Fibroblast of mammary gland (primary cell): ENCODE measurements around the gene DGCR6L.
"Not testable (repeated sequence)": the region's sequence is repeated elsewhere in the genome, so short reads cannot be mapped to it uniquely, and the experiment has no call there.

Experiments
- DNase-seq: peaks from one replicate; pipeline ENCODE4 v3.0.0-alpha.2; 2010; ENCODE audit warnings: low read depth
- H3K4me3 ChIP-seq: 2 replicates; pipeline ENCODE4 v1.5.1; 2011; ENCODE audit warnings: low read depth, mild to moderate bottlenecking, low read length, moderate library complexity; ENCODE audit not compliant: control insufficient read depth
- TF ChIP-seq, protein P1 (sequence below): conservative IDR thresholded peaks from 2 replicates; pipeline ENCODE4 v1.5.1; 2011; ENCODE audit warnings: low read depth, low read length, inconsistent platforms; ENCODE audit not compliant: control insufficient read depth, insufficient read depth

Gene DGCR6L

DNA sequence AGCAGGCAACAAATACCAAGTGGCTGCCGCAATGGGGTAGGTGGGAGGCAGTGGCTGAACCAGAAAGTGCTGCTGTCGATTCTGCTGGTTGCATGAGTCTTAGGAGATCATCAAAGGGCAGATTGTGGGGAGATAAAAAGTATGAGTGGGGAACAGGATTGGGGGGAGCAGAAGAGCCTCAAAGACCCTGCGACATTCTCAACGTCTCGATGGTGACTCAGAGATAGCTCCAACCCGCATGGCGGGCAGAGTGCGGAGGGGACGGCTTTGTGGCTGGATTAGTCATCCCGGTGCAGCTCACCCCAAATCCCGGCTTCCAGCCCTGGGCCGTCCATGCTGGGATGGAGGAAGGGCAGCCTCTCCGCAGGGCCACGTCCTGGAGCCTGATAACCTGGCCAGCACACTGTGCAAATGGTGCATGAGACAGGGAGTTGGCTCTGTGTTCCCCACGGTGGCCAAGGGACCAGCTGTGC is 40.2 kb downstream of the DGCR6L start:
- TF ChIP-seq, protein P1, sequence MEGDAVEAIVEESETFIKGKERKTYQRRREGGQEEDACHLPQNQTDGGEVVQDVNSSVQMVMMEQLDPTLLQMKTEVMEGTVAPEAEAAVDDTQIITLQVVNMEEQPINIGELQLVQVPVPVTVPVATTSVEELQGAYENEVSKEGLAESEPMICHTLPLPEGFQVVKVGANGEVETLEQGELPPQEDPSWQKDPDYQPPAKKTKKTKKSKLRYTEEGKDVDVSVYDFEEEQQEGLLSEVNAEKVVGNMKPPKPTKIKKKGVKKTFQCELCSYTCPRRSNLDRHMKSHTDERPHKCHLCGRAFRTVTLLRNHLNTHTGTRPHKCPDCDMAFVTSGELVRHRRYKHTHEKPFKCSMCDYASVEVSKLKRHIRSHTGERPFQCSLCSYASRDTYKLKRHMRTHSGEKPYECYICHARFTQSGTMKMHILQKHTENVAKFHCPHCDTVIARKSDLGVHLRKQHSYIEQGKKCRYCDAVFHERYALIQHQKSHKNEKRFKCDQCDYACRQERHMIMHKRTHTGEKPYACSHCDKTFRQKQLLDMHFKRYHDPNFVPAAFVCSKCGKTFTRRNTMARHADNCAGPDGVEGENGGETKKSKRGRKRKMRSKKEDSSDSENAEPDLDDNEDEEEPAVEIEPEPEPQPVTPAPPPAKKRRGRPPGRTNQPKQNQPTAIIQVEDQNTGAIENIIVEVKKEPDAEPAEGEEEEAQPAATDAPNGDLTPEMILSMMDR, result no peak
- DNase-seq, result no peak

DNA sequence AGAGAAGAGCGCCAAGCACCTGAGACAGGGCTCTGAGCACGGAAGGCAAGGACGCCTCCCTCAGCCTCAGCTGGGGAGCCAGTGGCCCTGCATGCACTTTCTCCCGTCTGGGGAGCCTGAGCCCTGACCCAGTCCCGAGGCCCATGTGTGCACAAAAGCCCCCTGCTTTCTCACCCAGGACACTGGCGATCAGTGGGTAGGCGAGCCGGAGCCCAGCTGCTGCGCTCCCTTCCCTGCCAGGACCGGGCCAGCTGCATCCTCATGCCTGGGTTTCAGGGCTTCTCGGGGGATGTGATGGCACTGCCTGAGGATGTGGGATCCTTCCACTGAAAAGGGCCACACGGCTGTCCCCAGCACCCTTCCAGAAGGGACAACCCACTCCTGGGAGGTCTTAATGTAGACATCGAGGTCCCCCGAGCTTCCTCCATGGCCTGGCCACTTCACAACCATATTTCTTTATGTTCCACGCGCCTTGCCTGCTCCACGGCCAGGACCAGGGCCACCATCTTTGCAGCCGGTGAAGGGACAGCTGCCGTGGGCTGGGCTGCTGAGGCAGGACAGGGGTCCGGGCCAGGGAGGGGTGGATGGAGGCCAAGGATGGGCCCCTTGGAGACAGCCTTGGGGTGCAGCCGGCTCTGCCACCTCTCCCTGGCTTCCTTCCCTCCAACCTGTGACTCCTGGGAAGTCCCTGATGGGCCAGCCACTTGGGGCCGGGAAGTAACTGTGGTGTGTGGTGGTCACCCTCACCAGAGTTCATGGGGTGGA is 41.0 kb downstream of the DGCR6L start:
- DNase-seq, H3K4me3 ChIP-seq: not testable (repeated sequence)

More for the DNA sequence above, 40.2 kb downstream of the DGCR6L start:
- no peak overlapping the region for H3K4me3 ChIP-seq

DNA sequence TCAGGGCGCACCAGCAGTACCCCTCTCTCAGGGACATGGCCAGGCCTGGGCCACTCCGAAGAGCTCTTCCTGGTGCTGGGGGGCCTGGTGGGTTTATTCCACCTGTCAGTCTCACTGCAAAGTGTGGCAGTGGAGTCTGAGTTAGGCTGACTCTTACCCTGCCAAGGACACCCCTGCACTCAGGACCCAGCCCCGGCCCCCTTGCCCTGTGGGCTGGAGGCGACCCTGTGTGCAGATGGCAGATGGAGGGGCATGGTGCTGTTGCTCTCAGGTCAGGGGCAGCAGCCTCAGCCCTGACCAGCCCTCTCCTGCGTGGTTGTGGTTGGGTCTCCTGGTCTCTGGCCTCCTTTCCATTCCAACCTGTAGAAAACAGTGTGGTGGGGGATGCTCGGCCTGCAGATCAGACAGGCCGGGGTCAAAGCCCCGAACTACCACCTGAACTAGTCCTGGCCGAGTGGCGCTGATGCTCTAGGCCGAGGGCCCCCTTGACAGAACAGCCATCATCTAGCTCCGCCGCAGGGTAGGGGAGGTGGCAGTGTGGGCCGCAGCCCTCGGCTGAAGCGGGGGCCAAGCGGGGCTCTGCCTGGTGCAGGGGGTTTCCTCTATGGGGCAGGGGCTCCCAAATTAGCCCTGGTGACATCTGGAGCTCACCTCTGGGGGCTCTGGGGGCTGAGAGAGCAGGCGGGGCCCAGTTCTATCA is 41.8 kb downstream of the DGCR6L start:
- not testable (repeated sequence) for H3K4me3 ChIP-seq, DNase-seq

DNA sequence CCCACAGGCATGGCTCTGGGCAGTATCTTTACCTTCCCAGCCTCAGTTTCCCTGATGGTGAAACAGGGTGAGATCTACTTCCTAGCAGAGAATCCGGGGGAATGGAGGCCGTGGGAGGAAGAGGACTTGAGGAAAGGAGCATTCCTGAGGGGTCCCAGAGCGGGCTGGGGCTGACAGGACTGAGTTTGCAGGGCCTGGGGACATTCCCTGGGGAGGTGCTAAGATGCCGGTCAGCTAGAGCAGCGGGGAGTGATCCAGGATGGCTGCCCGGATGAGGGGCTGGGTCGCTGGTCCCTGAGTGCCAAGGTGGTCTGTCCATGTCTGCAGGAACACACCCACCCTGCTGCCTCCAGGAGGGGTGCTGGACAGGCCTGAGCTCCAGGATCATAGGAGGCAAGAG is 43.4 kb downstream of the DGCR6L start:
- no peak for DNase-seq
- TF ChIP-seq, protein P1, result no peak
- no peak overlapping the region for H3K4me3 ChIP-seq

DNA sequence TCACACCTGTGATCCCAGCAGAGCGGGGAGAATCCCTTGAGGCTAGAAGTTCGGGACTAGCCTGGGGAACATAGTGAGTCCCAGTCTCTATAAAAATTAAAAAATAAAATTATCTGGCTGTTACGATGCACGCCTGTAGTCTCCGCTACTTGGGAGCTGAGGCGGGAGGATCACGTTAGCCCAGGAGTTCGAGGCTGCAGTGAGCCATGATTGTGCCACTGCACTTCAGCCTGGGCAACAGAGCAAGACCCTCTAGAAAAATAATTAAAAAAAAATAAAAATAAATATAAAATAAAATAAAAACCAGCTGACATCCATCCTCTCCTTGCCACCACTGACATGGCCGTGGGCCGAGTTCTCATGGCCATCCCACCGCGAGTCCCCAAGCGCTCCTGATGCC is 44.0 kb downstream of the DGCR6L start:
- TF ChIP-seq, protein P1, result no peak
- DNase-seq, result no peak
- H3K4me3 ChIP-seq, result no peak overlapping the region

DNA sequence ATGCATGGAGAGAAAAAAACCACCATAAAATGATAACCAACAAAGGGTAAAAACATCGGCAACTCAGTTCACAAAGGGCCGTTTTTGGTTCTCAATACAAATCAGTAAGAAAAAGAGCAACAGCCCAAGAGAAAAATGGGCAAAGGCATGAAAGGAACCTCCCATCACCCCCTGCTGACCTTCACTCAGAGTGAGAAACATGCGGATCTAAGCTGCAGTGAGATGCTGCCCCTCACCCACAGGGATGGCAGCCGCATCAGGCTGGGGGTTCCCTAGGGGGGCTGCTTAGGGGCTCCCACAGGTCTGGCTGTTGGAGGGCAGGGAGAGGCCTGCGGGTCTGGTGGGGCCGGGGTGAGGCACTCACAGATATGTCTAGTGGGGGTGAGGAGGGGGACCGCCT is 44.5 kb downstream of the DGCR6L start:
- not testable (repeated sequence) for DNase-seq, H3K4me3 ChIP-seq

DNA sequence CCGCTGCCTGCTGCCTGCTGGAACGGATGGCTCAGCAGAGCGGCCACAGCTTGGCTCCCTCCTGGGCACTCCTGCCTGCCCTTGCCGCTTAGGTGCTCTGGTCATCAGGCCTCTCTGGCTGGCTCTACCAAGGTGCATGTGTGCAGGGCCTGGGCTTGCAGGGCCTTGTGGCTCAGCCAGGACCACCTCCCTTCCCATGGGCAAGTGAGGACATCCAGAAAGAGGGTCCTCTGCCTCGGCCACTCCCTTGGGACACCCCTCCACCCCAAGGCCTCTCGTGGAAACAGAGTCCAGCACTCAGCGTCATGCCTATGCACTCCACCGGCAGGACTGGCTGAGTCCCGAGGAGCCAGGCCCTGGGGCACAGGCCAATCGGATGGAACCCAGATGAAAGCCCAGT is 45.5 kb downstream of the DGCR6L start:
- H3K4me3 ChIP-seq, DNase-seq: not testable (repeated sequence)

DNA sequence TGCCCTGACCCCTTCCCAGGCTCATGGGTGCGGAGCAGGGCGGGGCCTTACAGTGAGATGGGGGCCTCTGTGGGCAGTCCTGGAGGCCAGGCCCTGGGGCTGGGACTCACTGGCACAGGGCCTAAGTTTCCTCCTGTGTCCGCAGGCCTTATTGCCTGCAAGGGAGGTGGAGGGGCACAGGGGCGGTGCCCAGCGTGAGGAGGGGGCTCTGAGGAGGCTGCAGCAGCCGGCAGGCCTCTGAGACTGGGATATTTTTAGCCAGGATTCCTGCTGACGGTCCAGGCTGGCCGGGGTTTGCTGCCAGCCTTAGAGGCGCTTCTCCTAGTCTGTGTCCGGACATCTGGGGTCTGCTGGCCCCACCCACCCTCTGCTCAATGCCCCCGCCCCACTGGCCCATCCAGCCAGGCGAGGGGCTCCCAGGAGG is 46.1 kb downstream of the DGCR6L start:
- H3K4me3 ChIP-seq, result no peak overlapping the region
- DNase-seq, result no peak
- TF ChIP-seq, protein P1, result no peak

DNA sequence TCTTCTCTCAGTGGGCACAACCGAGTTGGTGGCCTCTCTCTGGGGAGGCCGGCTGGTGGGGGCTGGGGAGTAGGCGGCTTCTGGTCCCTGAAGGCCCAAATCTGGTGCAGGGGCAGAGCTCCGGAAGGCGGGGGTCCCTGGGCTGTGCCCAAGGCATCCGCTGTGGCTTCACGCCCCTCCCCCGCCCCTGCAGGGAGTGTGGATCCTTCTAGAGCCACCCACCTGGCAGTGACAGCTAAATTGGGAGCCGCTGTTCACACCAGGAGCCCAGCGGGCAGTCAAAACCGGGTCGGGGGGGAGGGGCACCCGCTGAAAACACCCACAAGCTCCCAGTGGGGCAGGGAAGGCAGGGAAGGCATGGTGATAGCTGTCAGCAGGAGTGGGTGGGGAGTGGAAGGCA is 47.2 kb downstream of the DGCR6L start:
- TF ChIP-seq, protein P1, result no peak

More for the DNA sequence above, 47.2 kb downstream of the DGCR6L start:
- no peak overlapping the region for H3K4me3 ChIP-seq
- DNase-seq, result no peak
